ENCODE data around the gene LASP1.

DNA sequence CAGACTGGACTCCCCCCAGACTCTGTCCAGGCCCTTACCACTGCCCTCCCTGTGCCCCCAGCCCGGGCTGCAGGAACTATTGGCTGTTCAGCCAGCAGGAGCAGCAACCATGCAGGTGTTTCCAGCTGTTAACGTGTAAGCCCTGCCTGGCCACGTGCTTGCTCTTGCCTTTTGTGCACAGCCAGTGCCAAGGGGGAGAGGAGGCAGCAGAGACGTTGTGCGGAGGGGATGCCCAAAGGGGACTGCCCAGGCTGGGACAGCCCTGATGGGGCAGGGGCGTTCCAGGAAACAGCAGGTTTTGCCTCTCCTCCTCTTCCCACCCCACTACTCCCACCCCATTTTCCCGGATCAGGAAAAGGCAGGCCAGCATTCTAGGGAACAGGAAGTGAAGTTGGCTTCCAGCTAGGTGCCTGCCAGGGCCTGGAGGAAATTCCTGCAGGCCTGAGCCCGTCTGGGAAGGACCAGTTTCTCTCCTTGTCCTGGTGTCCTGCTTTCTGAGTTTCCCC is 38.9 kb downstream of the LASP1 start:
- TF ChIP-seq, protein P1, sequence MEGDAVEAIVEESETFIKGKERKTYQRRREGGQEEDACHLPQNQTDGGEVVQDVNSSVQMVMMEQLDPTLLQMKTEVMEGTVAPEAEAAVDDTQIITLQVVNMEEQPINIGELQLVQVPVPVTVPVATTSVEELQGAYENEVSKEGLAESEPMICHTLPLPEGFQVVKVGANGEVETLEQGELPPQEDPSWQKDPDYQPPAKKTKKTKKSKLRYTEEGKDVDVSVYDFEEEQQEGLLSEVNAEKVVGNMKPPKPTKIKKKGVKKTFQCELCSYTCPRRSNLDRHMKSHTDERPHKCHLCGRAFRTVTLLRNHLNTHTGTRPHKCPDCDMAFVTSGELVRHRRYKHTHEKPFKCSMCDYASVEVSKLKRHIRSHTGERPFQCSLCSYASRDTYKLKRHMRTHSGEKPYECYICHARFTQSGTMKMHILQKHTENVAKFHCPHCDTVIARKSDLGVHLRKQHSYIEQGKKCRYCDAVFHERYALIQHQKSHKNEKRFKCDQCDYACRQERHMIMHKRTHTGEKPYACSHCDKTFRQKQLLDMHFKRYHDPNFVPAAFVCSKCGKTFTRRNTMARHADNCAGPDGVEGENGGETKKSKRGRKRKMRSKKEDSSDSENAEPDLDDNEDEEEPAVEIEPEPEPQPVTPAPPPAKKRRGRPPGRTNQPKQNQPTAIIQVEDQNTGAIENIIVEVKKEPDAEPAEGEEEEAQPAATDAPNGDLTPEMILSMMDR (IDR thresholded peaks at IDR 0.05 in 4 of 5, conservative IDR thresholded peaks at IDR 0.05 in 1 of 5) = no peak
- no peak for TF ChIP-seq POLR2A (IDR thresholded peaks at IDR 0.05)
